HG03139 (cell line): ENCODE data around the gene PLXNA2.

Experiments used
- ATAC-seq: cut with Tn5 transposase; IDR thresholded peaks from one replicate; pipeline ENCODE4 v1.9.1; 2021; ENCODE audit not compliant: unreplicated experiment

PLXNA2 gene

DNA sequence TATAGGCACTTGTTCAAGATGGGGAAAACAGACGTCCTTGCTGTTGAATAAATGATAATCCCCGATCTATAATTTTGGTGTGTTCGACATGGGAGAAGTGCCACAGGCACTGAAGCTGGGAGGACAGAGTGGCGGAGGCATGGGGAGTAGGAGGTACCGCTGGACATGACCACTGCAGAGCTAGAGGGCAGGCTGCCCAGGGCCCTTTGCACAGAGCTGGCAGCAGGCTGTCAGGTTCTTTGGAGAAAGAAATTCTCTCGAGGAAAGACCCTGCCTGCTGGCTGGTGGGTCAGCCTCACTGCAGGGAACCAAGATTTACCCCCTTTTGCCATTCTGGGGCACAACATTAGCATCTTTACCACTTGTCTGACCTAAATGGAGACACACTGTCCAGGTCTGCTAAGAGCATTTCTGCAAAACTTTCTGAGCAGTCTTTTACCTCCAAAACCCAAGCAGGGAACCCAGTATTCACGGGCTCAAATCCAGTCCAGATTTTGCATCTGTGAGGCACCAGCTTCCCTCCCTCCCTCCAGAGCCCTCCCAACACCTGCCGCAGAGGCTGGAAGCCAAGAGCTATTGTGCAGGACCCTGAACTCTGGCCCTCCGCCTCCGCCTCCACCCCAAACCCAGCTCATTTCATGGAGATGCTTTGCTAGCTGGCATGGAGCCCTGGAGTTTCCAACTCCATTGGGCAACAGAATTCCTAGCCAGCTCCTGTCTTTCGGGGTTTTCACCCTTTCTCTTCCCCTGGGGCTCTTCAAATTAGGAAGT is 142.3 kb downstream of the PLXNA2 start:
- ATAC-seq = no peak

DNA sequence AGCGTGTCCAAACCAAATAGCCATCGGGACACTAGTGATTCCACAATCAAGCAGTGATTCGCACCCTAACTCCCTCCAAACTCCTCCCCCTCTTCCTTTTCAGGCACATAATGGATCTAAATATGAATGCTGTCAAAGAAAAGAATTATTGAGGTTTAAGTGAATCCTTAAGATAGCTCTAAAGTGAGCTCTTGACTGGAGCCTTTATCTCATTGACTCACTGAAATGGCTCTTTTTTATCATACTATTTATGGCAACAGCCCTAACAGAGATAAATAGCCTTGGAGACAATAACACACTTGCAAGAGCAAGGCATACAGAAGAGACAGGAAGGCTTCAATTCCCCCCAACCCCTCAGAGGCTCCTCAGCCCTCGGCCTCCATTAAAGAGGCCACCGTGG is 143.3 kb downstream of the PLXNA2 start:
- ATAC-seq = no peak

DNA sequence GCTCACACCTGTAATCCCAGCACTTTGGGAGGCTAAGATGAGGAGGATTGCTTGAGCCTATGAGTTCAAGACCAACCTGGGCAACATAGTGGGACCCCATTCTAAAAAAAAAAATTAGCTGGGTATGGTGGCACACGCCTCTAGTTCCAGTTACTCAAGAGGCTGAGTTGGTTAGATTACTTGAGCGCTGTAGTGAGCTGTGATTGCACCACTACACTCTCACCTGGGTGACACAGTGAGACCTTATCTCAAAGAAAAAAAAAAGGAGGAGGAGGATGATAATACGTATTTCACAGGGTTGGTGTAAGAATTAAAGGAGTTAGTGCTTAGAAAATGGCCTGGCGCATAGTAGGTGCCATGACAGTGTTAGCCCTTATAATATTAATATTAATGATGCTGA is 144.1 kb downstream of the PLXNA2 start:
- ATAC-seq = no peak

GRCh38 chr1:208098773-208099172 is 145.4 kb downstream of the PLXNA2 start:
- no peak for ATAC-seq

- ATAC-seq = peak; percentile 67
These were observed 150.1 kb downstream of the PLXNA2 start for GRCh38 chr1:208093754-208094719.

DNA sequence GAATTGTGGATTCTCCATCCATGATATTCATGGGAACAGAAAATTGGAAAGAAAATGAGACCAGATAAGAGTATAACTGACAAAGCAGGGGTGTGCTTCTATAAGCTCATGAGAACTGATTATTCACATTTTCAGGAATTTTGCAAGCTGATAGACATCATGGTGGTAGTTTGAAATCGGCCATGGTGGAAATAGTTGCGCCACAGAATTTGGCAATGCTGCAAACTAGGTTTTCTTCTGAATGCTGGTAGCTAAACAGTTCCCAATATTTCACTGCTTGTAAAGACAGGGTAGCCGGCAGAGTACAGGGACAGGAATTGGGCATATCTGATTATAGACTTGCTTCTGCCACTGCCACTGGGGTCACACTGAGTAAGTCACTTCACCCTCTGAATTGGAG is 151.1 kb downstream of the PLXNA2 start:
- ATAC-seq = no peak

DNA sequence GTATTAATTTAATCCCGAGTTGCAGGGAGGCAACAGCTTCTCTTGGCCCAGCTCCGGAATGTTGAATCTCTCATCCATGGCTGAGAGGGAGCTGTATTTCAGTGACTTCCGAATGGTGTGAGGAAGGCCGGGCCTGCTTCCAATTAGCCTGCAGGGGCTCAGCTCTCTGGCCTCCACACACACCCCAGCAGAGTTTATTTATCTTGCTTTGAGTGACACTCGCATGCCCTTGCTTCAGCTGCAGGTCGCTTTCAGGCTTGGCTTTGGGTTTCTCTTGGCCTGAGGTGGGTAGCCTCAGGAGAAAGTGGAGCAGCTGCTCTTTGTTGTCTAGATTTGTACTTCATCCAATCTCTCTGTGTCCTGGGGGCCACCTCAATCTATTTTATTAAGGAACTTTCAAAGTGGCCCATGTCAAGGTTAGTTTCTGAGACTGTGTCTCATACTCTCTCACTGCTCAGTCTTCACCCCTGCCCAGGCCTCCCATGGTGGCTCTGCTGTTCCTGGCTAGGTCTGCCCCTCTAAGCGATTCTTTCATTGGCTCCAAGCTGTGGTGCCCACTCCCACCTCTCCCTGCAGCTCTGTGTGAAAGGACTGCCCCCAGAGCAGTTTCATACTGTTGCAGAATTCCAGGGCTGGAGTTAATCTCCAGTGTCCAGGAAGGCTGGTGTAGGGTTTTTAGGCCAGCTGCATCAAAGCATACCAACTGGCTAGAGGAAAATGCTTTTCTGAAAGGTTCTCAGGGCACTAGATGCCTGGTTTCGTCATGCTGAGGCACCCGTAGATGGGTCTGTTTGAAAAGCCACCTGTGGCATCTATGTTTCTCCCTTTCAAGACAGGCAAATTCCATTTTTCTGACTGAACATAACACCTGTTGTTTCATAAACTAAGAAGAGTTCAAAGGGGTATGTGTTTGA is 153.5 kb downstream of the PLXNA2 start:
- no peak for ATAC-seq

- ATAC-seq = no peak
These were observed 154.3 kb downstream of the PLXNA2 start for GRCh38 chr1:208089761-208090370.

- no peak for ATAC-seq
These were observed 155.0 kb downstream of the PLXNA2 start for GRCh38 chr1:208089149-208089548.

DNA sequence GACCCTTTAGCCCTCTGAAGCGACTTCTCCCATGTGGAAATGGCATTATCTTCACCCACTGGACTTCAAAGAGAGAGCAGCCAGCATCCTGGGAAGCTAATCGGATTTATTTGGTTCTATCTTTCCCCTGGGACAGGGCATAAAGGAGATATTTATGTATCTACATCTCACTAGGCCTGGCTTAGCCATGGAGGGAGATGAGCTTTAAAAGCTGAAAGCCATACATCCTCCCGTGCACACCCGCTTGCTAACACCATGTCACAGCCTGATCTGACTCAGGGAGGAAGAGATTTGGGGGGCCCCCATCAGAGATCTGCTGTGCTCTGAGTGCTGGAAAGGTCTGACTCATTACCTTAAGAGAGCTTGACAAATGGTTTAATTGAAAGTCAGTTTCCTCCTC is 155.9 kb downstream of the PLXNA2 start:
- ATAC-seq = no peak

- no peak for ATAC-seq
These were observed 158.3 kb downstream of the PLXNA2 start for GRCh38 chr1:208085655-208086515.

DNA sequence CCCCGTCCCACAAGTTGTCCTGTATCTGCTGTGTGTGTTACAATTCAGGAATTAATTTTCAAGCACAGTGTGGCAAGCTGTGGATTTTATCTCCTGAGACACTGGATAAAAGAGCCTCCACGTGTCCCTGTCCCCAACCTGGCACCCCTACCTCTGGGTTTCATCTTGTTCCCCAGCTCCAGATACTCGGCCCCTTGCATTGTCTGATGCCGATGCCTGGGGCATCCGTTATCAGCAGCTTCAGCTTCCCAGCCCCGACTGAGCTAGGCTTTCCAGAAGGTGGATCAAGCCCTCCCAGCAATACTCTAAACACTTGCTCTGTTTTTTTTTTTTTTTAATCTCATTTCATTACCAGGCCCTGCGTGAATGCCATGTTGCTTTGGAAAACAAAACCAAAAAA is 159.4 kb downstream of the PLXNA2 start:
- no peak for ATAC-seq

- no peak for ATAC-seq
These were observed 160.0 kb downstream of the PLXNA2 start for GRCh38 chr1:208084220-208084619.

GRCh38 chr1:208083715-208084085 is 160.5 kb downstream of the PLXNA2 start:
- ATAC-seq = no peak

- no peak for ATAC-seq
These were observed 161.0 kb downstream of the PLXNA2 start for GRCh38 chr1:208083016-208083714.

- no peak for ATAC-seq
These were observed 162.2 kb downstream of the PLXNA2 start for GRCh38 chr1:208081972-208082371.

GRCh38 chr1:208080396-208081286 is 163.5 kb downstream of the PLXNA2 start:
- no peak for ATAC-seq

DNA sequence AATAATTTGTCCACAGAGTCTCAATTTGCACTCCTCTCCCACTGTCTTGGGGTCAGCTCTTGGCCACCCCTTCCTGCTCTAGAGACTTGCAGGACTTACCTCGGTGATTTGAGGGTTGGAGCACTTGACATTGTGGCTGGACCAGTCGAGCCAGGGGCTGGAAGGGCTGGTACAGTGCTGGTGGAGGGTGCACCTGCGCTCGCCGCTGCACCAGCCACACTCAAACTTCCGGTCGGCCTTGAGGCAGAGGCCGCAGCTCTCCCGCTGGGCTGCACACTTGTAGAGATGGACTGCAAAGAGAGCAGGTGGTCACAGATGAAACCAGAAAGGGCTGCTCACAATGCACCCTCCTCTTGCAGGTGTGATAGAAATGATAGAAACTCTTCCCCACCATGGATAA is 165.0 kb downstream of the PLXNA2 start:
- ATAC-seq = no peak
